Thyroid gland (tissue), 4 donors: ENCODE results near the gene LSM8.

Experiments used
- POLR2A ChIP-seq, 2 donors: fragments of 450-650 bp; IDR thresholded peaks; one replicate each; pipeline ENCODE4 v1.6.1; 2017; ENCODE audit warnings: antibody characterized with exemption in 2 of 2, mild to moderate bottlenecking in 2 of 2, moderate library complexity in 1 of 2
- TF ChIP-seq, protein P1 (sequence below), 6 experiments: fragments of 200-600 bp in 3 of 6; fragments of 450-650 bp in 3 of 6; sonication (generic) in 3 of 6; IDR thresholded peaks; one replicate each; pipeline ENCODE4 v1.5.1; 2016 to 2019; ENCODE audit warnings: antibody characterized with exemption in 6 of 6, mild to moderate bottlenecking in 2 of 6, inconsistent platforms in 1 of 6, moderate library complexity in 1 of 6

GRCh38 chr7:118214051-118214832, 30.3 kb downstream of the LSM8 start:
- TF ChIP-seq POLR2A (IDR thresholded peaks at IDR 0.05), result peak in 1 of 2 donors; percentile 71
- TF ChIP-seq, protein P1, sequence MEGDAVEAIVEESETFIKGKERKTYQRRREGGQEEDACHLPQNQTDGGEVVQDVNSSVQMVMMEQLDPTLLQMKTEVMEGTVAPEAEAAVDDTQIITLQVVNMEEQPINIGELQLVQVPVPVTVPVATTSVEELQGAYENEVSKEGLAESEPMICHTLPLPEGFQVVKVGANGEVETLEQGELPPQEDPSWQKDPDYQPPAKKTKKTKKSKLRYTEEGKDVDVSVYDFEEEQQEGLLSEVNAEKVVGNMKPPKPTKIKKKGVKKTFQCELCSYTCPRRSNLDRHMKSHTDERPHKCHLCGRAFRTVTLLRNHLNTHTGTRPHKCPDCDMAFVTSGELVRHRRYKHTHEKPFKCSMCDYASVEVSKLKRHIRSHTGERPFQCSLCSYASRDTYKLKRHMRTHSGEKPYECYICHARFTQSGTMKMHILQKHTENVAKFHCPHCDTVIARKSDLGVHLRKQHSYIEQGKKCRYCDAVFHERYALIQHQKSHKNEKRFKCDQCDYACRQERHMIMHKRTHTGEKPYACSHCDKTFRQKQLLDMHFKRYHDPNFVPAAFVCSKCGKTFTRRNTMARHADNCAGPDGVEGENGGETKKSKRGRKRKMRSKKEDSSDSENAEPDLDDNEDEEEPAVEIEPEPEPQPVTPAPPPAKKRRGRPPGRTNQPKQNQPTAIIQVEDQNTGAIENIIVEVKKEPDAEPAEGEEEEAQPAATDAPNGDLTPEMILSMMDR (IDR thresholded peaks at IDR 0.05), result no peak
